HL-60 (cell line): ENCODE results near the gene SEC23A.

ENCODE experiments used
- DNase-seq, 2 experiments: peaks; one replicate each; pipeline ENCODE4 v3.0.0-alpha.2; 2010 to 2020; ENCODE audit warnings: low read depth in 1 of 2, low spot score in 1 of 2
- H3K27ac ChIP-seq: fragments of 250-450 bp; sonication (Bioruptor Pico); replicated peaks from 2 replicates; pipeline ENCODE4 v1.5.1; 2020; ENCODE audit warnings: mild to moderate bottlenecking, moderate library complexity
- H3K27me3 ChIP-seq: fragments of 250-450 bp; sonication (Bioruptor Pico); 2 replicates; pipeline ENCODE4 v1.5.1; 2021; ENCODE audit warnings: mild to moderate bottlenecking, moderate library complexity; ENCODE audit not compliant: insufficient read depth, poor library complexity, severe bottlenecking
- H3K4me3 ChIP-seq: replicated peaks from 2 replicates; pipeline ENCODE4 v1.5.1; 2011; ENCODE audit warnings: mild to moderate bottlenecking, control low read depth, low read length; ENCODE audit not compliant: insufficient read depth
- CTCF ChIP-seq: IDR thresholded peaks from one replicate; pipeline ENCODE4 v1.5.1; 2011; ENCODE audit warnings: low read length, control low read depth, inconsistent platforms; ENCODE audit not compliant: insufficient read depth
- GABPA ChIP-seq: IDR thresholded peaks from 2 replicates; pipeline ENCODE4 v1.6.1; 2012; ENCODE audit warnings: low read depth
- POLR2AphosphoS5 ChIP-seq: IDR thresholded peaks from 2 replicates; pipeline ENCODE4 v1.6.1; 2012; ENCODE audit warnings: low read depth
- REST ChIP-seq: IDR thresholded peaks from 2 replicates; pipeline ENCODE4 v1.6.1; 2012; ENCODE audit warnings: low read depth; ENCODE audit not compliant: insufficient replicate concordance
- SPI1 ChIP-seq: IDR thresholded peaks from 2 replicates; pipeline ENCODE4 v1.6.1; 2012; ENCODE audit warnings: low read depth, mild to moderate bottlenecking, borderline replicate concordance

SEC23A gene

GRCh38 chr14:39036760-39037159, 66.3 kb downstream of the SEC23A start:
- Histone ChIP-seq H3K27ac (no peak overlapping the region), H3K27me3 (no peaks in the 10 kb centered on the region), H3K4me3 (no peak overlapping the region)
- no peak for TF ChIP-seq SPI1
- TF ChIP-seq GABPA: no peak
- no peak for TF ChIP-seq CTCF
- TF ChIP-seq POLR2AphosphoS5: no peak
- no peak for TF ChIP-seq REST
- DNase-seq: no peak

GRCh38 chr14:39035336-39035735, 67.7 kb downstream of the SEC23A start:
- Histone ChIP-seq H3K27ac (no peak overlapping the region), H3K4me3 (no peak overlapping the region), H3K27me3 (no peaks in the 10 kb centered on the region)
- no peak for DNase-seq
- TF ChIP-seq SPI1 (no peak), REST (no peak), CTCF (no peak)

GRCh38 chr14:39034481-39035296, 68.3 kb downstream of the SEC23A start:
- no peak overlapping the region for H3K27ac ChIP-seq
- H3K27me3 ChIP-seq: no peaks in the 10 kb centered on the region
- no peak for DNase-seq
- no peak overlapping the region for H3K4me3 ChIP-seq
- TF ChIP-seq GABPA (no peak), REST (no peak), SPI1 (no peak), CTCF (no peak), POLR2AphosphoS5 (no peak)
